GM18511 (cell line): ENCODE measurements around the gene ASPSCR1.

Source experiments
- ATAC-seq: cut with Tn5 transposase; IDR thresholded peaks from one replicate; pipeline ENCODE4 v1.9.1; 2021; ENCODE audit warnings: mild to moderate bottlenecking, moderate library complexity; ENCODE audit not compliant: unreplicated experiment

ASPSCR1 gene

DNA sequence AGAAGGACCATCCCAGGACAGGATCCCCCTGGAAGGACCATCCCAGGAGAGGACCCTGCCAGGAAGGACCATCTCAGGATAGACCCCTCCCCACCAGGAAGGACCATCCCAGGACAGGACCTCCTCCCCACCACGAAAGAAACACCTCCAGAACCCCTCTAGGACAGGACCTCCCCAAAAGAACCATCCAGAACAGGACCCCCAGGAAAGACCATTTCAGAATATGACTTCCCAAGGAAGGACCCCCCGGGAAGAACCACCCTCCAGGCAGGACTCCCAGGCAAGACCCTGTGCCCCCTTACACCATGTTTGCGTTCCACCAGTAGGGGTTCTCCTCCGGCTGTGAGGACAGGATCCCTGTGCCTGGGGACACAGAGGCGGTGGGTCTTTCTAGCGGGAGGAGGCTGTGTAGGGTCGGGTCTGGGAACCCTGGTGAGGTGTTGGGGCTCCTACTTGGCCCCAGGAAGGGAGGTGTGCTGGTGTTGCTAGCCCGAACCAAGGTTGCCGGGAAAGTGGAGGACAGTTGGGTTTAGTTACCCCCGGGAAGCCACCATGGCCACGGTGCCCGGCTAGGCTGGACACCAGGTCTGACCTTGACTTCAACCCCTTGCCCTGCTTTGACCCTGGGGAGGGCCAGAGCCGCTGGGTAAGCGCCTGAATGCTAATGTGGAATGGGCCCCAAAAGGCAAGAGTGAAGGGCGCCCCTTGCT, 18.6 kb upstream of the ASPSCR1 start:
- no peak for ATAC-seq

DNA sequence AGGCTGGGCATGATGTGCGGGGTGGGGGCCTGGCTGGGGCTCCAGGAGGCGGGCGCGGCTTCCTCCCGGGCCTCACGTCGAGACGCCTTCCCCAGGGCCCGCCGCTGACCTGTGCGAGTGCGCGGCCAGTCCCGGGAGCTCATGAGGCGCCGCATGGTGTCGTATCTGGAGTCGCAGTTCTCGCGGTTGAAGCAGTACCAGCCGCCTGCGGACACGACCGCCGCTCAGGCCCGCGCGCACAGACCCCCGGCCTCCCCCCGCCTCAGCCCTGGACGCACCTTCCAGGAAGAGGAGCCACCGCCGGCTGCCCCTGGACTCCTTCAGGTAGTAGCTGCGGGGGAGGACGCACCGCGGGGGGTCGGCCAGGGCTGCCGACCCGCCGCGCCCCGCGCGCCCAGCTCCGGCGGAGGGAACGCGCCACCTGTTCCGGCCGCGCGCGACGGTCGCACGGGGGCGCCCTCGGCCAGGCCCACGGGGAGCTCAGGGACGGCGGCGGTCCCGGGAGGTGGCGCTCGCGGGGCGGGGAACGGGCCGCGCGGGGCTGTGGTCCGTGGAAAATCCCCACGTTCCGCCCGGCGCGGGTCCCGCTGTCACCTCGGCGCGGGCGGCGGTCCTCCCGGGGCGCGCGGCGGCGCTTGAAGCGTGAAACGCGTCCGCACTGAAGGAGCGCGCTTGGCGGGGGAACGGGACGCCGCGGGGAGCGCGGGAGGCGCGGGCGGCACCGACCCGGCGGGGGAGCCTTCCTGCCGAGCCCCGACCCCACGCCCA, 17.9 kb upstream of the ASPSCR1 start:
- ATAC-seq = no peak

DNA sequence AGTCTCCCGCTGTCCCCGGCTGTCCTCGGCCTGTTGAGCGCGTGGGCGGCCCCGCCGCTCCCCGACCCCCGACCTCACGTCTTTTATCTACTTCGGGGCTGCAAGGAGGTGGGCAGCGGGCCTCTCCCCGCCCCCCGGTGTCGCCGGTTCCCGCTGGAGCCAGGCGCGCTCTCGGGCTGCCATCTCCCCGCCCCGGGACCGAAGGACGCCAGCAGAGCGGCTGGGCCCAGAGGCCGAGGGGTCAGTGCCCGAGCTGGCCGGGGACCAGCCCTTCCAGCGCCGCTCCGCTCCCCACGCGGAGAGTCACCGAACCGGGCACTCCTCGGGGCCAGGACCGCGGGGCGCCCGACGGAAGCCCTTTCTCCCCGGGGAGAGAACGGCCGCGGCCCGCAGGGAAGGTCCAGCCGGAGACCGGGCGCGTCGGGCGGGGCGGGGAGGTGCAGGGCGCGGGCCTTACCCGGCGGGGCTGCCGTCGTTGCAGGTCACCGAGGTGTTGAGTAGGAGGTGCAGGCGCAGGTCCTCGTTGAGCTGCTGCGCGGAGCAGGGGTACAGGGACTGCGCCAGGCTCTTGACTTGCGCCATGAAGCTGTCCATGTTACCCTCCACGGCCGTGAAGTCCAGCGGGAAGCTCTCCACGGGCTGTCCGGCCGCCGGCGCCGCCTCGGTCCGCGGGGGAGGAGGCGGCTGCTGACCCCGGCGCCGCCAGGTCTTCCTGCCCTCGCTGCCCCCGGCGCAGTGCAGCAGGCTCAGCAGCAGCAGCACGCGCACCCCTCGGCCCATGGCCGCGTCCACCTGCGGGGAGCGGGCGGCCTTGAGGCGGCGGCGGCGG, 17.1 kb upstream of the ASPSCR1 start:
- no peak for ATAC-seq

DNA sequence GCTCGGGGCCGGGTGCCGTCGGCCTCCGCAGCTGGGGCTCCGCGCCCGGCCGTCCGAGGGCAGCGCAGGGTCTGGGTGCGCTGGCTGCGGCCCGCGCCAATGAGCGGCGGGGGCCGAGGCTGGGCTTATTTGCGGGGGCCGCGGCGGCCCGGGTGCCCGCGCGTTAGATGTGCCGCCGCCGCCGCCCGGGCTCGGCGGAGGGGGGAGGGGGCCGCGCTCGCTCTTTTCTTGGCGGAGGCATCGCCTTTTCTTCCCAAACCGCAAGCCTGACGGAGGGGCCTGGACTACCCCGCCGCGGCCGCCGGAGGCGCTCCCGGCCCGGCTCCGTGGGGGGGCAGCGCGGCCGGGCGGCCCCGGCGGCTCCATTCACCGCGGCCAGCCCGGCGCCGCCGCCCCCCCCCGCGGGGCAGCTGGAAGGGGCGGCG, 16.3 kb upstream of the ASPSCR1 start, which contains the start of gene NOTUM:
TSS of gene NOTUM (minus strand) at position 101 of the 425 bp plus-strand sequence. CDS start 278 bp downstream, outside the sequence.
- ATAC-seq = no peak

DNA sequence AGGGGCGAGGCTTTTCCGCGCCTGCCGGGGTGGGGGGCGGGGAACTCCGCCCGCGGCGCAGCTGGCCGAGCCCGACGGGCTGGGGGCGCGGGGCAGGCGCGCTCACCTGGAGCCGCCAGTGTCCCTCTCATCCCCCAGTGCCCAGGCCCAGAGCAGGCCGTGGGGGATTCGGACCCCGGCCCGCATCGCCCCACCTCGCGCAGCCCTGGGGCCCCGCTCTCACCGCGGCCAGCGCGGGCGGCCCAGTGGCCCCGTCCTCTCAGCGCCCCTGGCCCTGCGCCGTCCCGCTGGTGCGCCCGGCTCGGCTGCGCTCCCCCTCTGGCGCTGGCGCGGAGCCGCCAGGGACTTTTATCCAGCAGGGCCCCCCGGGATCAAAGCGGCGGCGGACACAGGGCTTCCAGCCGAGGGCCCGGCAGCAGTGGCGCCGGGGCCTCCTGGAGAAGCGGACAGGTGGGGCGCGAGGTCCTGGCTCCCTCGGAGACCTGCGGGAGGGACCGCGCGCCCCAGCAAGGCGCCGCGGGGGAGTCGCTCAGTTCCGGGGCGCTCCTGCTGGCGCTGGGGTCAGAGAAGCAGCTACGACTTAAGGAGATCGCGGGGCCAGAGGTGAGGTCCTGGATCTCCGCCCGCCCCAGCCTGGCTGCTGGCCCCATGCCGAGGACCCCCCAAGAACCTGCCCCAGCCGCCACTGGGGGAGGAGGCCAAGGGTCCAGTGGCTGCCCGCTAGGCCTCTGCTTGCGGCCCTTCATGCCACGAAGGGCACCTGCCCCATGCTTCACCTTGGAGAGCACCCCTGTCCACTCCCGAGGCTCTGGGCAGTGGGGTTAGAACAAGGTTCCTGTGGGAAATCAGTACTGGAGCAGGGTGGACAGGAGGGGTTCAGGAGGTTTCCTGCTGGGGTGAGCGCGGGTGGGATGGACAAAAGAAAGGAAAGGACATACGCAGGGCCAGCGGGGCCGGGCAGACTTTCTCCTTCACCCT, 15.6 kb upstream of the ASPSCR1 start:
- ATAC-seq = no peak

DNA sequence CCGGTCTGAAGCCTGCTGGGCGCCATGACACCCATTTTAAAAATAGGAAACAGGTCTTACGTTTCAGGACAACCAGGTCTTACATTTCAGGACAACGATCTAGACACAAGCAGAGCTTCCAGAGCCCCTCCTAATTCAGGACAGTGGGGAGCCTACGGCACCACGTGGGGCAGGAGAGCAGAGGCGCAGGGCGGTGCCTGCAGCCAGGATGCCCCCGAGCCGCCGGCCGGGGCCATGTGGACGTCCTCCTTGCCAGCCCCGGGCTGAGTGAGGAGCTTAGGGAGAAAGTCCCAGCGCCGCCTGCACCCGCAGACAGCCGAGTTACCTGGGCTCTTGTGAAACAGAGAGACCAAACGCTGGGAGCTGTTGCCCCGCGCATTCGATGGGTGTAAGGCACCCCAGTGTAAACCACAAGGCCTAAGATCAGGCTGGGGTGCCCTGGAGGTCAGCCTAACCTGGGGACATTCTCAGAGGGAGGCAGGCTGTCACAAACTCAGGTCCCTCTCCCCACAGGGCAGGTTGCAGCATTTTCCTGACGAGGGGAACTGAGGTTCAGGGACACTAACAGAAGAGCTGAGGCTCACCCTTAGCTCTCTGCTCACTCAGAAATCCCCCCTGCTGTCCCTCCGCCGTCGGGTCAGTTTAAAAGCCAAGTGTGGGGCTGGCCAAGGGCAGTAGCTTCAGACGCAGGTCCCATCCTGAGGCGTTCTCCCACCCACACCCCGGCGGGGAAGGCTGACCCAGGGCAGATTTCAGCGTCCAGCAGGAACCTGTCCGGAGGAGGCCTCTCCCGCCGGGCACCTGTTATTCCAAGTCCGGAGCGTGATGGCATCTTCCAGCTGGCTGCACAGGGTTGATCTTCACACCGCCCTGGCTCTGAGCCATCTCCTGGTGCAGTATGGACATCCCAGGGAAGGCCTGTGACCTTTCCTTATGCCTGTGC, 14.7 kb upstream of the ASPSCR1 start:
- no peak for ATAC-seq

DNA sequence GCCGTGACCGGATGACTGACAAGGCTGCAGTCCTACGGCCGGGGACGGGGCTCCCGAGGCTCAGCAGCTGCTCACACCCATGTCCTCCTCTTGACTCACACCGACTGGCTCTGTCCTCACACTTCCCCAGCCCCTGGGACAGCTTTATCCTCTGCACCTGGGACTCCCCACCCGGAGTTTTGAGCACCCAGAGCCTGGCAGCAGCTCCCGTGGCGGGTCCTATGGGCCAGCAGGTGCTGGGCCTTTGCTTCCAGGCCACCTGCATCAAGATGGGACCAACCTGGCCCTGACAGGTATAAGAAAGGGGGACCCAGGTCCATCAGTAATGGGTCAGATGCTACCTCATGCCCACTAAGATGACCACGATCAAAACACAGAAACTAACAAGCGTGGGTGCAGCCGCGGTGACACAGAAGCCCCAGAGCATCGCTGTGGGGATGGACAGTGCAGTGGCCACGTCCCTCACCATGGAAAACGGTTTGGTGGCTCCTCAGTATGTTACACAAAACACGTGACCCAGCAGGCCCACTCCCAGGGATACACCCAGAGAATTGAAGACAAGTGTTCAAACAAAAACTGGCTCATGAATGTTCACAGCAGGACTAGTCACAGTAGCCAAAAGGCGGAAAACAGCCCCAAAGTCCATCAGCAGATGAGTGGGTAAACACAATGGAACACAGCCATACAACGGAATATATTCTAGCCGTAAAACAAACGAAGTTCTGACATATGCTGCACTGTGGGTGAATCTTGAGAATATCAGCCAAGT, 13.2 kb upstream of the ASPSCR1 start:
- no peak for ATAC-seq

DNA sequence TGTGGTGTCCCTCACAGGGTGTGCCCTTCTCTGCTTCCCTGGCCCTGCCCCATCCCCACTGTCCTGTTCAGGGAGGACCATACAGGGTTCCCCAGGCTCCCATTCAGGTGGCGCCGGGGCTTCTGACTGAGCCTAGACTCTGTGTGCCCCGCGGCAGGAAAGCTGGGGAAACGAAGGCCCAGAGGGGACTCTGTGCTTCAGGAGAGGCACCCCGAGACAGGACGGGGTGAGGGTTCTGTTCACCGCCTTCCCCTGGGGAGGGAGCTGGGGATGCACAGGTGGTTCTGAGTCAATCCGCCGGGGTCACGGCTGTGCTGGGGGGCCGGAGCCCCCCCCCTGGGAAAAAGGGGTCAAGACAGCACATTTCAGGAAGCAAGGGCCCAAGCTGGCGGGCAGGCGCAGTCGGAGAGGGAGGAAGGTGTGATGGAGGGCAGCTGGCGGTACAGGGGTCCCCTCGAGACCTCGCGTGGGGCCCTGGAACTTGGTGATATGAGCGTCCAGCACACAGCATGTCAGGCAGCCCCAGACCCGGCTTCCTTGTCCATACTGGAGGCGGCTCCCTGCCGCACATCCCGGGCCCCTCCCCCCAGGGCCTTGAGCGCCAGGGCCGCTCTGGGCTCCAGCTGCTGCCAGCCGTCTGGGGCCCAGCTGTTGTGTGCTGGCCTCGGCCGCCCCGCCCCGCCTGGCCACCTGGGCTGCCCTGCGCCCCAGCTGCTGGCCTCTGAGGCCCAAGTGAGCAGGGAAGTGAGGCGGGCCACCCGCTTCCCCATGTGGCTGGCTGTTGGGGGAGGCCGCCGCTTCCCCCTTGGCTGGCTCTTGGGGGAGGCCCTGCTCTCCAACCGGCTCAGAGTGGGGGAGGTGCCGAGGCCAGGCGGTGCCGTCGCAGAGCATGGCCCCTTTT, 10.8 kb upstream of the ASPSCR1 start:
- ATAC-seq = no peak

DNA sequence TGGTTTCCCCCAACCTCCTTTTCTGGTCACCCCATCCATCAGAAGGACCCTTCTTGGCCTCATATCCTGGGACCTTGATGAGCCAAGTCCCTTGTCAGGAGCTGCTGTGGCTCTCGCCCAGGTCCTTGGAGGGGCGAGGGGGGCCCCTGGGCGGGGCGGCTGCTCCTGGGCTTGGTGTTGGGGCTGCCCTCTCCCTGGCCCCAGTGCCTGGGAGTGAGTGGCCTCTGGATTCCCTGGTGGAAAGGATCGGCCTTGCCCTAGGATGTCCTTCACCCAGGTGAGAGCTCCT, 10.2 kb upstream of the ASPSCR1 start:
- ATAC-seq = no peak

DNA sequence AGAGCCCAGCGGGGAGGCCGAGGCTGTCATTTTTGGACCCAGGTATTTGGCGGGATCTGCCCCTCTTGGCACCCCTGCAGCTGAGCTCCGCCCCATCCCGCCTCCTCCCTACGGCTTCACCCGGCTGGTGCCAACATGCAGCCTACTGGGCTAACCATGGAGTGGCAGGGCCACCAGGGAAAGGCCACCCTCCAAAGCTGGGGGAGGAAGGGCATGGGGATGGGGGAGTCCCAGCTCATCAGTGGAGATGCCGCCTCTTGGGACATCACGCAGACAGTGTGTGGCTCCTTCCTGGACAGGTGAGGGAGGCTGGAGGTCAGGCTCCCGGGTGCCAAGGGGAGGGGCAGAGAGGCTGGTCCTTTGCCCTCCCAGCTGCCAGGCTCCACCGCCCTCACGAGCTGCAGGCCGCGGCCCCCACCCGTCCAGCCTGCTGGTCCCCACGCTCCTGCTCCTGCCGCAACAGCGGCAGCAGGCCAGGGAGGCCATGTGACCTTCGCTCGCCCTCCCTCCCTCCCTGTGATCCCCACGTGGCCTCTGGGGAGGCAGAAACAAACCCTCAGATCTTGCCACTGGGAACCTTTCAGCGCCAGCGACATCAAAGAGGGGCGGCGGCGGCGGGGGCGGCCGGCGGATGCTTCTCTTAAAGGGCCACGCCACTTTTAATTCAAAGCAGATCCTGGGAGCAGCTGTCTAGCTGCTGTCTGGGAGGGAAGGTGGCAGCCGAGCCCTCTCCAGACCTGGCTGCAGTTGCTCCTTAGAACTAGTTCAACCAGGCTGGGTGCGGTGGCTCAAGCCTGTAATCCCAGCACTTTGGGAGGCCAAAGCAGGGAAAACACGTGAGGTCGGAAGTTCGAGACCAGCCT, 9.7 kb upstream of the ASPSCR1 start:
- ATAC-seq = peak; percentile 48

DNA sequence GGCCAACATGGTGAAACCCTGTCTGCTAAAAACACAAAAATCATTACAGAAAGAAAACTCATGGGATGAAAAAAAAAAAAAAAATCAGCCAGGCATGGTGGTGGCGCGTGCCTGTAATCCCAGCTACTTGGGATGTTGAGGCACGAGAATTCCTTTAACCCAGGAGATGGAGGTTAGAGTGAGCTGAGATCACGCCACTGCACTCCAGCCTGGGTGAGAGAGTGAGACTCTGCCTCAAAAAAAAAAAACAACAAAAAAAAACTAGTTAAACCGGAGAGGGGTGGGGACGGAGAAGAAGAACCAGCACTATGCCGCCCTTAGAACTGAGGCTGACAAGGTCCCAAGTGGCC, 9.1 kb upstream of the ASPSCR1 start:
- ATAC-seq = no peak

DNA sequence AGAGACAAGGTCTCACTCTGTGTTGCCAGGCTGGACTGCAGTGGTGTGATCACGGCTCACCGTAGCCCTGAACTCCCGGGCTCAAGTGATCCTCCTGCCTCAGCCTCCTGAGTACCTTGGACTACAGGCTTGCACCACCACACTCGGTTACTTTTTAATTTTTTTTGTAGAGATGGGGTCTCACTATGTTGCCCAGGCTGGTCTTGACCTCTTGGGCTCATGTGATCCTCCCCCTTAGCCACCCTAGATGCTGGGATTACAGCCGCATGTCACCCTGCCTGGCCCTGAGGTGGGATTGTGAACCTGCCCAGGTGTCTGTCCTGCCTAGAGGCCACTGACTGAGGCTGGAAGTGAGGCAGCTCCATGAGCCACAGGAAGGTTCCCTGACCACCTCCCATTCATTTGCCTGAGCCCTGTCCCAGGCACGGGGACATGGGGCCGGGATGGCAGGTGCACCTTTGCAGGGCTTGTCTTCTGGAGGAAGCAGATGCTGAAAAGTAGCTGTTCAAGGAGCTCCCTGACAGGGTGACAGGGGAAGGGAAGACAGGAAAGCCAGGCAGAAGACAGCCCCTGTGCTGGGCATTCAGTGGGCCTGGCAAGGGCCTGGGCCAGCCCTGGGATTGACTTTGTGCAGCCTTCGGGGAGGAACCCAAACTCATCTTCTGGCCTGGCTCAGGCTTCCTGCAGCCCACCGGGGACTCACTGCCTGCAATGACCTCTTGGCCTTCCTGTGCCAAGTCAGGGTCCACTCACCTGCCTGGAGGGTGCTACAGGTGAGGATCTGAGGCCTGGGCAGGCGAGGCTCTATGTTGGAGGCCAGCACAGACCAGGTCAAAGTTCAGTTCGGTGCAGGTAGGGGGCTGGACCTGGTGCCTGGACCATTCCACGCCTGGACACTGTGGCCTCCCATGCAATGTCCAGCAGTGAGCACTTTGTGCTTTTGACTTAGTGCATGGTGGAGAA, 8.3 kb upstream of the ASPSCR1 start:
- no peak for ATAC-seq

DNA sequence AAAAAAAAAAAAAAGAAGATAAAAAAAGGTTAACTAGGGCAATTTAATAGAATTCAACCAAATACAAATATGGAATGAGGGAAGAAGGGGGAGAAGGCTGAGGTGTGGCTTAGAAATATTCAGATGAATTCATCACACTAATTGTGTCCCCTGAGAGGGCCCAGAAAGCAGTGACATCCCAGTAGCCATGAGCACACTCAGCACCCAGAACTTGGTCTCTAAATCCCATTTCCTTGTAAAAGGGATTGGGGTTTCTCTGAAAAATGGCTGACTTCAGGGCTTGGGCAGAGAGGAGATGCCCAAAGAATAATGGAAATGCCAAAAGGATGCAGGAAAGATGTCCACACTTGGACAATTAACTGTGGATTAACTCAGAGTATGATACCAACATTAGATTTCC, 4.0 kb upstream of the ASPSCR1 start:
- no peak for ATAC-seq

DNA sequence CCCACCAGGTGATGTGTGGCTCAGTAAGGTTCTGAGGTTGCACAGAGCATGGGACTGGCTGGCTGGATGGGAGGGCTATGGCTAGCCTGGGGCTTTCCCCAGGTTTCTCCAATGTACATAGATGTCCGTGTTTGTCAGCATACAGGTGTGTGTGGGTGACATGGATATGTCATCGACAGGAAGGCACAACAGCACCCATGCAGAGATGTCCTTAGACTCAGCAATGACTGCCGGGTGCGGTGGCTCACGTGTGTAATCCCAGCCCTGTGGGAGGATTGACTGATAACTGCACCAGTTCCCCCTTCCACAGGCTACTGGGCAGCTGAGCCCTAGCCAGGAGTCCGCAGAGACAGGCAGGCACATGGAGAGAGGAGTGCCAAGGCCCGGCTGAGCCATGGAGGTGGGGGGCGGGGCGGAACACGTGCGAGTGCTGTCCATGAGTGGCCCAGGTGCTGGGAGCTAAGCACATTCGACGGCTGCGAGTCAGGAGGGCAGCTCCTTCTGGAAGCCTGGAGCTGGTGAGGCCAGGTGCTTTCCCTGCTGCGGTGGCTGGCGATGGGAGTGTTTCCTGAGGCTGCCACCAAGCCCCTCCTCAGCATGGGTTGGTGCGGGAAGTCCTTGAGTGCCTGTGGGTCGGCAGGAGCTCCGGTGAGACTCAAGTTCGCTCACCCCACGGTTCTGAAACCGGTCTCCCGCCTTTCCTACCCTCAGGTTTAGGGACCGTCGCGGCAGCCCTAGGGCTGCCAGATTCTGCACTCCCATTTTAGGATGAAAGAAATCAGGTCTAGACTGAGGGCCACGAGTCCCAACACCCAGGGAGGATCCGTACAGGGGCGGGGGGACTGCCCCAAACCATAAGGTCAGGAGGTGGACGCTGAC, 858 bp upstream of the ASPSCR1 start:
- ATAC-seq = peak; percentile 11
